ENCODE results near the gene SYT14.
"Not testable (repeated sequence)": the region's sequence is repeated elsewhere in the genome, so short reads cannot be mapped to it uniquely, and the experiment has no call there.

The SYT14 gene

DNA sequence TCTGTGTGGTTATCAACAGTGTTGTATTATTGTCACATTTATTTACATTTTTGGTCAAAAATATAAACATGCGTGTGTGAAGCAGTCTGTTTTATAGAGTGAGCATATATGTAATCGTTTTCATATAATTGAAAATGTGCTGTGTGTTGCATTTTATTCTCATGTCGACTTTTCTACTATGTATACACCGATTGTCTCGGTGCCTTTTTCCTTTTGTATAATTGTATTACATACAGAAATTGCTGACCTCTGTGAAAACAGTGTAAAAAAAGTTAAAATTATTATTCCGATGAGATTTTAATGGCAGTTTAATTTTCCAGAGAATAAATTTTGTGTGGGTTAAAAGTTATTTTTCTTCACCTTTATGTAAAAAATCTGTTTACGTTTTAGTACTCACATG is 232.2 kb downstream of the SYT14 start:
- no peak overlapping the region for H3K4me3 ChIP-seq (ENCODE audit: low read depth, low read length)
- no peak for TF ChIP-seq CTCF (IDR thresholded peaks at IDR 0.05; ENCODE audit: low read depth, low read length)

DNA sequence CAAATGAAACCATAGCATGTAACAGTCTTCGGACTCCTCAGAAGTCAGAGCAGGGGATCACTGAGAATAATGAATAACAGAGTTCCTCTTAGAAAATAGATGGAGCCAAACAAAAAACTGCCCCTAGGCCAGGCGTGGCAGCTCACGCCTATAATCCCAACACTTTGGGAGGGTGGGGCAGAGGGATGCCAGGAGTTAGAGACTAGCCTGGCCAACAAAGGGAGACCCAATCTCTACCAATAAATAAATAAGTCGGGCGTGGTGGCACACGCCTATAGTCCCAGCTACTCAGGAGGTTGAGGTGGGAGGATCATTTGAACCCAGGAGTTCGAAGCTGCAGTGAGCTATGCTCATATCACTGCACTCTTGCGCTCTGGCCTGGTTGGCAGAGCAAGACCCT is 236.1 kb downstream of the SYT14 start:
- TF ChIP-seq CTCF (IDR thresholded peaks at IDR 0.05; ENCODE audit: low read depth, low read length): no peak
- no peak overlapping the region for H3K4me3 ChIP-seq (ENCODE audit: low read depth, low read length)

GRCh38 chr1:210185063-210185462 is 247.0 kb downstream of the SYT14 start:
- TF ChIP-seq CTCF (IDR thresholded peaks at IDR 0.05; ENCODE audit: low read depth, low read length): no peak
- H3K4me3 ChIP-seq (ENCODE audit: low read depth, low read length): no peak overlapping the region

DNA sequence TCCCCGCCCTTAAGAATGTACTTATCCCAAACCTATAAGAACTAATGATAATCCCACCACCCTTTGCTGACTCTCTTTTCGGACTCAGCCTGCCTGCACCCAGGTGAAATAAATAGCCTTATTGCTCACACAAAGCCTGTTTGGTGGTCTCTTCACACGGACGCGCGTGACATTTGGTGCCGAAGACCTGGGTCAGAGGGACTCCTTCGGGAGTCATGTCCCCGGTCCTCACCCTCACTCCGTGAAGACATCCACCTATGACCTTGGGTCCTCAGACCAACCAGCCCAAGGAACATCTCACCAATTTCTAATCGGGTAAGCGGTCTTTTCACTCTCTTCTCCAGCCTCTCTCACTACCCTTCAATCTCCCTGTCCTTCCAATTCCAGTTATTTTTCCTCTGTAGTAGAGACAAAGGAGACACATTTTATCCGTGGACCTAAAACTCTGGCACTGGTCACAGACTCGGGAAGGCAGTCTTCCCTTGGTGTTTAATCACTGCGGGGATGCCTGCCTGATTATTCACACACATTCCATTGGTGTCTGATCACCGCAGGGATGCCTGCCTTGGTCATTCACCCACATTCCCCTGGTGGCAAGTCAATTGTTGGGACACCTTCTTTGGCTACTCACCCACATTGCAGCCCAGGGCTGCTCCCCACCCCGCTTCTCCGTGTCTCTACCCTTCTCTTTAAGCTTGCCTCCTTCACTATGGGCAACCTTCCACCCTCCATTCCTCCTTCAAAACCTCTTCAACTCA is 250.0 kb downstream of the SYT14 start:
- H3K4me3 ChIP-seq (ENCODE audit: low read depth, low read length): not testable (repeated sequence)

DNA sequence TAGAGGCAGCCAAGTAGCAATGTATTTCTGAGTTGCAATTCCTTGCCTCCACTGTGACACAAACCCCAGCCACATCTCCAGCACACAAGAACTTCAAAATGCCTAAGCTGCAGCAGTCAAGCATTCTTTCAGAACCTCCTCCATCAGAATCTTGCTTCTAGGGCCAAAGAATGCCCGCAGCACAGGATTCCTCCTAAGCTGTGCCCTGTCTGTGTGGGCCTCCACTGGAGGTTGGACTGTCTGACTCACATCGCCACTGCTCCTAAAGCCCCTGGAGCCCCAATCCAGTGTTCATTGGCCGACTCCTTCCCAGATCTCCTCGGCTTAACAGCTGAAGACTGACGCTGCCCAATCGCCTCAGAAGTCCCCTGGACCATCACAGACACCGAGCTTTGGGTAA is 251.4 kb downstream of the SYT14 start:
- TF ChIP-seq CTCF (IDR thresholded peaks at IDR 0.05; ENCODE audit: low read depth, low read length): no peak
- no peak overlapping the region for H3K4me3 ChIP-seq (ENCODE audit: low read depth, low read length)

GRCh38 chr1:210195635-210196160 is 257.7 kb downstream of the SYT14 start:
- no peak overlapping the region for H3K4me3 ChIP-seq (ENCODE audit: low read depth, low read length)
- no peak for TF ChIP-seq CTCF (IDR thresholded peaks at IDR 0.05; ENCODE audit: low read depth, low read length)

DNA sequence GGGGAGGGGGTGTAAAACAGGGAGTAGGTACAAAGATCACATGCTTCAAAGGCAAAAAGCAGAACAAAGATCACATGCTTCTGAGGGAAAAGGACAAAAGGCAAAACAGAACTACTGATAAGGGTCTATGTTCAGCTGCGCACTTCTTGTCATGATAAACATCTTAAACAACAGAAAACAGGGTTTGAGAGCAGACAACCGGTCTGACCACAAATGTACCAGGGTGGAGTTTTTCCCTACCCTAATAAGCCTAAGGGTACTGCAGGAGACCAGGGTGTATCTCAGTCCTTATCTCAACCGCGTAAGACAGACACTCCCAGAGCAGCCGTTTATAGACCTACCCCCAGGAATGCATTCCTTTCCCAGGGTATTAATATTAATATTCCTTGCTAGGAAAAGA is 258.2 kb downstream of the SYT14 start:
- not testable (repeated sequence) for H3K4me3 ChIP-seq (ENCODE audit: low read depth, low read length)

- TF ChIP-seq CTCF (IDR thresholded peaks at IDR 0.05; ENCODE audit: low read depth, low read length): no peak
- H3K4me3 ChIP-seq (ENCODE audit: low read depth, low read length): no peak overlapping the region
These were observed 260.8 kb downstream of the SYT14 start for GRCh38 chr1:210198840-210199239.

Data from WI38 (cell line).